ENCODE measurements around the gene SLC12A8. TPM values are rescaled to one million over a fixed set of nuclear protein-coding genes. Genes with fewer than 3 reads are reported as not detected.
A peak's percentile ranks its signal among the peaks of the same experiment; 100 is the strongest.

Gene SLC12A8
- total RNA-seq, 1 donor, result 13.4 TPM

DNA sequence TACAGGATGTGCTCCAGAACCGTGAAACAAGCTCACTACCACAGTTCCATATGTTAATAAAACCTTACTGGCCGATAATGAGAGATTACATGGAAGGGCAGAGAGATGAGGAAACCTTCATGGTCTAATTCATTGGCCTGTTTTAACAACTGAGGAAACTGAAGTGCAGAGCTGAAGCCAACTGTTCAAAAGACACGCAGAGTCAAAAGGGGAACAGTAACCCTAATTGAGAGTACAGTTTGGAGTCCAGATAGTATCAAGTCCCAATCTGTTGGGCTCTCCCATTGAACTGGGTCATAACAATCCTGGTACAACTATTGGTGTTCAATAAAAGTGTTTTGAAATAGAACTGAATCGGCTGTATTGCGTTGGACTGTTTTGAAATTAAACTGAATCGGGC lies 69.6 kb downstream of the SLC12A8 start:
- no peak overlapping the region for H3K4me3 ChIP-seq (ENCODE audit: low read depth, low read length)
- no peak for DNase-seq (ENCODE audit: low read depth)

DNA sequence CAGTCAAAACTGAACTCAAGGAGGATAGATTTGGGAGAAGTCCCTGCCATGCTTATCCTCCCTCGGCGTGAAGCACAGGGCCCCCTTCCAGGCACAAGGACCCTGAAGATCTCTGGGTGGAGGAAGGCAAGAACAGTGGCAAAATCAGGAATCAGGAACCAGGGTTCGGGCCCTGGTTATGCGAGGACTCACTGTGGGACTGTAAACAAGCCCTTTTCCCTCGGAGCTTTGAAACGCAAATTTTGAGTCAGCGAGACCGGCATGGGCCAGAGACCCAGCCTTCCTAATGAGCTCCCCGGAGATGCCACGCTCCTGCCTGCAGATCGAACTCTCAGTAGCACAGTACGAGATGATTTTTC lies 70.1 kb downstream of the SLC12A8 start:
- DNase-seq (ENCODE audit: low read depth), result no peak
- TF ChIP-seq, protein P1, sequence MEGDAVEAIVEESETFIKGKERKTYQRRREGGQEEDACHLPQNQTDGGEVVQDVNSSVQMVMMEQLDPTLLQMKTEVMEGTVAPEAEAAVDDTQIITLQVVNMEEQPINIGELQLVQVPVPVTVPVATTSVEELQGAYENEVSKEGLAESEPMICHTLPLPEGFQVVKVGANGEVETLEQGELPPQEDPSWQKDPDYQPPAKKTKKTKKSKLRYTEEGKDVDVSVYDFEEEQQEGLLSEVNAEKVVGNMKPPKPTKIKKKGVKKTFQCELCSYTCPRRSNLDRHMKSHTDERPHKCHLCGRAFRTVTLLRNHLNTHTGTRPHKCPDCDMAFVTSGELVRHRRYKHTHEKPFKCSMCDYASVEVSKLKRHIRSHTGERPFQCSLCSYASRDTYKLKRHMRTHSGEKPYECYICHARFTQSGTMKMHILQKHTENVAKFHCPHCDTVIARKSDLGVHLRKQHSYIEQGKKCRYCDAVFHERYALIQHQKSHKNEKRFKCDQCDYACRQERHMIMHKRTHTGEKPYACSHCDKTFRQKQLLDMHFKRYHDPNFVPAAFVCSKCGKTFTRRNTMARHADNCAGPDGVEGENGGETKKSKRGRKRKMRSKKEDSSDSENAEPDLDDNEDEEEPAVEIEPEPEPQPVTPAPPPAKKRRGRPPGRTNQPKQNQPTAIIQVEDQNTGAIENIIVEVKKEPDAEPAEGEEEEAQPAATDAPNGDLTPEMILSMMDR (IDR thresholded peaks at IDR 0.05; ENCODE audit: insufficient read depth, low read length), result no peak

More for the DNA sequence above, 69.6 kb downstream of the SLC12A8 start:
- TF ChIP-seq, protein P1 (IDR thresholded peaks at IDR 0.05; ENCODE audit: insufficient read depth, low read length), result no peak

DNA sequence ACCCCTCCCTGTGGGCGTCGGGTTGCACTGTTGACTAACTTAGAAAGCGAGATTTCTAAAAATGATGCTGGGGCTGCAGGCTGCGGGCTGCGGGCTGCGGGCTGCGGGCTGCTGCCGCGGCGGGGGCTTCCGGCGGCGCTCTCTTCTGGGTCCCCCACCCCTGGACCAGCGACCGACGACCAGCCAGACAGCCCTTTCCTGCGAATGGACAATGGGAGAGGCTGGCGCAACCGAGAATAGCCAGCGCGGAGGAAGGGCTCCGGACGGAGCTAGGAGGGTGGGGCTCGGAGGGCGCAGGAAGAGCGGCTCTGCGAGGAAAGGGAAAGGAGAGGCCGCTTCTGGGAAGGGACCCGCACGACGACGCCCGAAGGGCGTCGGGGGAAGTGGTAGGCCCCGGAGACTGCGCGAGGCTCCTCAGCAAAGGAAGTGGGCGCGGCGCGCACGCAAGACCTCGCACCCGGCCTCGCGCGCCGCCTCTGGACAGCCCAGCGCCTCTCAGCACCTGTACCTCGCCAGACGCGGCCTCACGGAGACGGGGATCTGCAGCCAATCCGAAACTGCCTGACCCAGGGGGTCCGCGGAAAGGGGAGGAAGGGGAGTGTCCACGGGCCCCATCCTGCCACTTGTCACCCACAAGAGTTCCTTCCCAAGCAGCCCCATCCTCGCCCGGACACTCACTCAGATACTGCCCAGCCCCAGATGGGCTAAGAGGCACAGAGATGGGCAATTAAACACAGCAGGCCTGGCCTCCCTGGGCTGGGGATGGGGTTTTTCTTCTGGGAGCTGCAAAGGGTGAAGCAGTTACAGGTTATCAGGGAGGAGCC lies 70.7 kb downstream of the SLC12A8 start:
- no peak overlapping the region for H3K4me3 ChIP-seq (ENCODE audit: low read depth, low read length)

More for the DNA sequence above, 70.1 kb downstream of the SLC12A8 start:
- H3K4me3 ChIP-seq (ENCODE audit: low read depth, low read length), result no peak overlapping the region

DNA sequence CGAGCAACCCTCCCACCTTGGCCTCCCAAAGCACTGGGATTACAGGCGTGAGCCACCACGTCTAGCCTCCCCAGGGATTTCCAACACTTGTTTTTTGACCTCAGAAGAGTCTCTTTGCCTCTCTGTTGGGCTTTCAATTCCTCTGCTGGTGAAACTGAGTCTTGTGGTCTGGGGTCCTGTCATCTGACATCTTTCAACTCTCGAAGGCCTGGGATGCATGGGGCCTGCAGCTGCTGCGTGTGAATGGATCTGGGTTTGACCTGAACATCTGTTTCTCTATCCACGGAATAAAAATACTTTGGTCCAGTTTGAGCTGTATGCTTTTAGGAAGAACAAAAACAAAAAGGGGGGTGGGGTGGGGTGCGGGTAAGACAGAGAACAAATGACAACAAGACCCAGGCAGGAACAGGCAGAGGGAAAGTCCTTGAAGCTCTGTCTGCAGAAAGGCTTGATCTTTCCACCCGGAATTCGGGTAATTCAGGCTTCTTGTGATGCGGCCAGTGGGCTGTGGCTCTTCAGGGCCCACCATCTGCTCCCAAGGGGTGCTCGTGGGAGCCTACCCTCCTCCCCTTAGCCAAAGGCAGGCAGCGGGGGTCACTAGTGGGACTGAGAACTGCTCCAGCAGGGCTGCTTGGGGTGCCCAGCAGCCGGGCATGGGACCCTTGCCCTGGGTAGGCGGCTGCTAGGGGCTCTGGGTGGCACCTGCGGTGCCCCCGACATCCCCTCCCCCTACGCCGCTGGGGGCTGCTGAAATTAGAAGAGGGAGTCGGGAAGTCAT lies 71.5 kb downstream of the SLC12A8 start:
- no peak for DNase-seq (ENCODE audit: low read depth)
- H3K4me3 ChIP-seq (ENCODE audit: low read depth, low read length), result no peak overlapping the region
- TF ChIP-seq, protein P1 (IDR thresholded peaks at IDR 0.05; ENCODE audit: insufficient read depth, low read length), result no peak

More for the DNA sequence above, 70.7 kb downstream of the SLC12A8 start:
- DNase-seq (ENCODE audit: low read depth), result no peak
- TF ChIP-seq, protein P1 (IDR thresholded peaks at IDR 0.05; ENCODE audit: insufficient read depth, low read length), result peak; percentile 11

DNA sequence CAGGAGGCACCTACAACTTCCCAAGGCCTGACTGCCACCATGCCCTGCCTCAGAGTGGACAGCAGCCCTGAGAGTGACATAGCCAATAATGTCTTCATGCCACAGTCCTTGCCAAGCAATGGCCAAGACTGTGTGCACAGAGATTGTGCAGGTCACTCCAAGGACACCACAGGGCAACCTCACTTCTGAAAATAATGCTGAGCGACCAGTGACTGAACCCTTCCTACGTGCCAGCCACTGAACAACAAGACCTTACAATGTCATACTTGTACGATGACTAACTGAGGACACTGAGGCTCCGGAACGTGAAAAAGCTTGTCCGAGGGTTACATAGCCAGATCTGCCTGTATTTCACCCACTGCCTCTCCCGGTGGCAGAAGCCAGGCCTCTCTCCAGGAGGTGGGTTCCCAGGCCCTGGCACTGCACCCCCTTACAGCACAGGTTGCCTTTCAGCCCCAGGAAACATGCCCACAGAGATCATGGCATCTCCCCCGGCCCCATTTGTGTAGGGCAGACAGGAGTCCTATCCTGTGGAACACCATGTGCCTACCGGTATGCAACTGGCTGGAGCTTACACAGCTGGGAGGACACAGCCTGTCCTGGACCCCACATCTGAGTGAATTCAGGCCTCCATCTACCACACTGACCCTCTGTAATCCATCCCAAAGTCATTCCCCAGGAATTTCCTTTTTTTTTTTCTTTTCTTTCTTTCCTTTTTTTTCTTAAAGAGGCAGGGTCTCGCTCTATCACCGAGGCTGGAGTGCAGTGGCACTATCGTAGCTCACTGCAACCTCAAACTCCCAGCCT lies 72.3 kb downstream of the SLC12A8 start:
- DNase-seq (ENCODE audit: low read depth), result peak; percentile 56
- TF ChIP-seq, protein P1 (IDR thresholded peaks at IDR 0.05; ENCODE audit: insufficient read depth, low read length), result no peak
- H3K4me3 ChIP-seq (ENCODE audit: low read depth, low read length), result peak overlapping the region; percentile 18

DNA sequence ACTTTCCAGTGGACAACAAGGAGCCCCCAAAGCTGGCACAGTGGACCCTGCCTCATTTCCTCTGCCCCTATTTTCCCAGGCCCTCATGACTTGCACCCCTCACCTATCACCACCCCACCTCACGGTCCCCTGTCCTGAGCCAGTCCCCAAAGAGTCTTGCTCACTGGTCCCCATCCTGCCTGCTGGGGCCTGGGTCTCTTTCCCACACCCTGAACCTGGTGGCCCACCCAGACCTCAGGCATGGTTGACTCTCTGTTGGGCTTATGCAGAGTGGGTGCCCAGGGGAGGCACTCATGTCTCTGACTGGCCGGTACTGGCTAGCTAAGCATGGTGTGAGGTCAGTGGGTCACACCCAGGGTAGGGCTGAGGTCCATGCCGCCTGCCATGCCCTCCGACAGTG lies 73.2 kb downstream of the SLC12A8 start:
- TF ChIP-seq, protein P1 (IDR thresholded peaks at IDR 0.05; ENCODE audit: insufficient read depth, low read length), result no peak
- no peak for DNase-seq (ENCODE audit: low read depth)
- no peak overlapping the region for H3K4me3 ChIP-seq (ENCODE audit: low read depth, low read length)

All from fibroblast of the aortic adventitia (primary cell).